Amygdala (tissue), 56 donors: ENCODE measurements around the gene TBX10.
A peak's percentile ranks its signal among the peaks of the same experiment; 100 is the strongest.
"Not testable (repeated sequence)": the region's sequence is repeated elsewhere in the genome, so short reads cannot be mapped to it uniquely, and the experiment has no call there.

ENCODE experiments used
- DNase-seq, 56 donors: peaks; one replicate each; lab custom pipeline; 2025; lab: John Stamatoyannopoulos, UW

TBX10 gene

GRCh38 chr11:67664696-67665540 is 25.4 kb upstream of the TBX10 start:
- no peak for DNase-seq

DNA sequence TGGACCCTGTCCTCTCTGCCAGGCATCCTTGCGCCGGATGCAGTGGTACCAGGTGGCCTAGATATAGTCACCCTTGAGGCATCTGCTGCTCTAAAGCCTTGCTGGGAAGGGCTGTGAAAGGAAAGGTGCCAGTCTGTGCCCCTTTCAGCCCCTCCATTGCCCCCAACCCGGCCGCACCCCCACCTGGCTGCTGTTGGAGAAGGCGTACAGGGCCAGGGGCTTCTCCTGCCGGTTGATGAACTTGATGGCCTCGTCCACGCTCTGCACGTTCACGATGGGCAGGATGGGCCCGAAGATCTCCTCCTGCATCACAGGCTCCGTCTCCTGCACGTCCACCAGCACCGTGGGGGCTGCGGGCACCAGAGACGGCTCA is 24.6 kb upstream of the TBX10 start:
- no peak for DNase-seq

DNA sequence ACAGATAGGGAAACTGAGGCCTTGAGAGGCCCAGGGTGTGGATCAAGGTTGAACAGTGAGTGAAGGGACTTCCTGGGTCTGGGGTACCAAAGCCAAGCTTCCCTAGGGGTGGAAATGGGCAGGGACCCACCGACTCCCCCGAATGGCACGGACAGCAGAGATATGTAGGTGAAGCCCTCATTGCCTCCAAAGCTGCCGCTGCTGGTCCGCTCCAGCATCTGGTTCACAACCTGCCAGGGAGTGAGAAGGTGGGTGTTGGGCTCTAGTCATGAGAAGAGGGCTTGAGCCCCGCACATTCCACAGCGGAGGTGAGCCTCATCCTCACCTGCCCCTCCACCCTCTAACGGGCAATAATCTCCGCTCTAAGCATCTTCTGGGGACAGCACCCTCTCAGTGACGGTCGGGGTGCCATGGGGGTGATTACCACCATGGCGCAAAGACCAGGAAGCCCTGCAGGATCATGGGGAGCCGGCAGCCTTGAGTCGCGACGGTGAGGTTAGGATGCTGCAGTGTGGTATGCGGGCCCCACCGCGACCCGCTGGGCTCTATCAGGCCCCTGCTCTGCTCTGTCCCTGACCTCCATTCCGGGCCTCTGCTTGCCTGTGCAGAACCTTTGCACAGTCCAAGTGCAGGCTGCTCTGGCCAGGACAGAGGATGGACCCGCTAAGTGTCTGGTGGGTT is 24.1 kb upstream of the TBX10 start:
- DNase-seq: no peak

DNA sequence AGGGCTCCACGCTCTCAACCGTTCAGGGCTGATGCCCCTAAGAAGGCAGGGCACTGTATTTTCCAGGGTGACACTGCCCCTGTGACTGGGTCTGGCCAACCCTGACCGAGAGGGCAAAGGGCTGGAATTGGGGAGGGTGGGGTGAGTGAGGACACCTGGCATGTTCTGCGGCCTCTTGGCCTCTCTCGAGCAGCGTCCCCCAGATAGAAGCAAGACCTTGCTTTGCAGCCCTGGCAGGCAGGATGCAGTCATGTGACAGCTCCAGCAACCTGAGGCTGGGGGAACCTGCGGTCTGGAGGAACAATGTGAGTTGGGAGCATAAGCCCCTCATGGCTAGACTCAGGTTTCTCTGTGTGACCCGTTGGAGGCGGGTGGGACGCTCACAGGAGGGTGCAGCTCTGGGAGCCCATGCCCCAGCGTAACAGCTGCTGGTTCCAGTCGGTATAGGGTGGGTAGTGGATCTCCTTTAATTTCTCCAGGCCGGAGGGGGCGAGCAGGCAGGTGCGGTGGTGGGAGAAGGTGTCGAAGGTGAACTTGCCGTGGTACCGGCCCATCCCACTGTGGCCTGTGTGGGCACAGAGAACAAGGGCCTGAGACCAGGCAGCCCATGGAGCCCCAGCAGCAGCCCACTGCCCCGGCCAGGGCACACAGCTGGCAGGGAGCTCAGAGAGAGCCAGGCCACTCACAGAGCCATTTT is 23.4 kb upstream of the TBX10 start:
- DNase-seq: no peak

- no peak for DNase-seq
Observed at GRCh38 chr11:67662142-67662834, 22.7 kb upstream of the TBX10 start.

DNA sequence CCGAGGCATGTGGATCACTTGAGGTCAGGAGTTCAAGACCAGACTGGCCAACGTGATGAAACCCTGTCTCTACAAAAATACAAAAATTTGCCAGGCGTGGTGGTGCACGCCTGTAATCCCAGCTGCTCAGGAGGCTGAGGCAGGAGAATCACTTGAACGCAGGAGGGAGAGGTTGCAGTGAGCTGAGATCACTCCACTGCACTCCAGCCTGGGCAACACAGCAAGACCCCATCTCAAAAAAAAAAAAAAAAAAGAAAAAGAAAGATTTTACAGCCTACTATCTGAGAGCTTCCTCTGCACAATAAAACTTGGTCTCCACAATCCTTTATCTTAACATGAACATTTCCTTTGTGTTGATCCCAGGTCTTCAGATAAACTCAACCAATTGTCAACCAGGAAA is 21.2 kb upstream of the TBX10 start:
- DNase-seq: not testable (repeated sequence)

DNA sequence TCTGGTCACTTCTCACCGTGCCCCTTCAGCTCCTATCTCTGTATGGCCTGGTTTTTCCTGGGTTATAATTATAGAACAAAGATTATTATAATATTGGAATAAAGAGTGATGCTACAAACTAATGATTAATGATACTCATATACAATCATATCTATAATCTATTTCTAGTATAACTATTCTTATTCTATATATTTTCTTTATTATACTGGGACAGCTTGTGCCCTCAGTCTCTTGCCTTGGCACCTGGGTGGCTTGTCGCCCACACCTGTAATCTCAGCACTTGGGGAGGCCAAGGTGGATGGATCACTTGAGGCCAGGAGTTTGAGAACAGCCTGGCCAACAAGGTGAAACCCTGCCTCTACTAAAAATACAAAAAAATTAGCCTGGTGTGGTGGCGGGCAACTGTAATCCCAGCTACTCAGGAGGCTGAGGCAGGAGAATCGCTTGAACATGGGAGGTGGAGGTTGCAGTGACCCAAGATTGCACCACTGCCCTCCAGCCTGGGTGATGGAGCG is 20.1 kb upstream of the TBX10 start:
- DNase-seq: not testable (repeated sequence)

- no peak for DNase-seq
Observed at GRCh38 chr11:67657300-67657699, 17.7 kb upstream of the TBX10 start.

GRCh38 chr11:67656278-67656922 is 16.8 kb upstream of the TBX10 start:
- DNase-seq: no peak

- no peak for DNase-seq
Observed at GRCh38 chr11:67654225-67654624, 14.7 kb upstream of the TBX10 start.

DNA sequence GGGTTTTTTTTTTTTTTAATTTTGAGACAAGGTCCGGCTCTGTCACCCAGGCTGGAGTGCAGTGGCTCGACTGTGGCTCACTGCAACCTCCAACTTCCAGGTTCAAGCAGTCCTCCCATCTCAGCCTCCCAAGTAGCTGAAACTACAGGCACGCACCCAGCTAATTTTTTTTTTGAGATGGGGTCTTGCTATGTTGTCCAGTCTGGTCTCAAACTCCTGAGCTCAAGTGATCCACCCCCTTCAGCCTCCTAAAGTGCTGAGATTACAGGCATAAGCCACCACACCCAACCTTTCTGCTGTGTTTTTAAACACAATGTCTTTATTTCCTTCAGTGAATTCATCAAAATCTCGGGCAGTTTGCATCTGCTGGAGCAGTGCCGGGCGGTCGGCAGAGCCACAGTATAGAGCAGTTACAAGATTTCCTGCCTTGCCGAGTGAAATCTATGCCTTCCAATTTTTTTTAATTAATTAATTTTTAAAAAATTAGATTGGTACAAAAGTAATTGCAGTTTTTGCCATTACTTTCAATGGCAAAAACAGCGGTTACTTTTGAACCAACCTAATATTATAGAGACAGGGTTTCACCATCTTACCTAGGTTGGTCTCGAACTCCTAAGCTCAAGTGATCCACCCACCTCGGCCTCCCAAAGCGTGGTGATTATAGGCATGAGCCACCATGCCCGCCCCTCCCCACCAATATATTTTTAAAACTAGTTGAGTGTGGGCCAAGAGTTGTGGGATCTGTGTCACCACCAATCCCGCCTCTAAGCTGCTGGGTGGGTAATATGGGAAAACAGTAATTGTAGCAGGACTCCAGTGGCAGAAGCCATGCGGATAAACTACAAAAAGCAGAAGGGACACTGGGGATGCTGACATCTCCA is 13.6 kb upstream of the TBX10 start:
- DNase-seq: no peak

DNA sequence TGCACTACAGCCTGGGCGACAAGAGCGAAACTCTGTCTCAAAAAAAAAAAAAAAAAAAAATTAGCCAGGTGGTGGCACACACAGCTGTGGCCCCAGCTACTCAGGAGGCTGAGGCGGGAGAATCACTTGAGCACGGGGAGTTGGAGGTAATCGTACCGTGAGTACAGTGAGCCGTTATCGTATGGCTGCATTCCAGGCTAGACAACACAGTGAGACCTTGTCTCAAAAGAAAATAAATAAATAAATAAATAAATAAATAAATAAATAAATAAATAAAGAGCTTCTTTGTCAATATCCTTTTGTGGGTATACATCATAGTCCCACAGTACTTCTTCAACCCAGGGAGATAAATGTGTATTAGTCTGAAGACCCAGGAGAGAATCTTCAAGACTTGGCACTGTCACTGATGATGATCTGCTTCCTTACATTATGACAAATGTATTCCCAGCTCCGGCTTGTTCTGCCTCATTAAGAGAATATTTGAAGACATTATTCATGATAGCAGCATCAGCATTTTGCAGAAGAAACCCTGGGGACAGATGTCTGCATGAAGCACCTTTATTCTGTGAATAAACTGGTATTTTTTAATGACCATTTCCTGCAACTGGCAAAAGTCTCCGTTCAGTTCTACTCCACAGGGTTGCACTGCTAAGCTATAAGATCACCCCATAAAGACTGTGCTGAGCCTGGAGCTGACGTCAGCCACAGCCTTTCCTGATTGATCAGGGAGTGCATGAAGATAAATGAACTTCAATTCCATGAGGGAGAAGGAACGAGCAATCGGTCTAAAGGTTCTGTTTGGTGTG is 12.6 kb upstream of the TBX10 start:
- peak in 1 of 56 donors; percentile 26 for DNase-seq

GRCh38 chr11:67649634-67650510 is 10.3 kb upstream of the TBX10 start:
- no peak for DNase-seq

- peak in 10 of 56 donors; percentile 5 to 60 (median 22) for DNase-seq
Observed at GRCh38 chr11:67648796-67649613, 9.4 kb upstream of the TBX10 start.

DNA sequence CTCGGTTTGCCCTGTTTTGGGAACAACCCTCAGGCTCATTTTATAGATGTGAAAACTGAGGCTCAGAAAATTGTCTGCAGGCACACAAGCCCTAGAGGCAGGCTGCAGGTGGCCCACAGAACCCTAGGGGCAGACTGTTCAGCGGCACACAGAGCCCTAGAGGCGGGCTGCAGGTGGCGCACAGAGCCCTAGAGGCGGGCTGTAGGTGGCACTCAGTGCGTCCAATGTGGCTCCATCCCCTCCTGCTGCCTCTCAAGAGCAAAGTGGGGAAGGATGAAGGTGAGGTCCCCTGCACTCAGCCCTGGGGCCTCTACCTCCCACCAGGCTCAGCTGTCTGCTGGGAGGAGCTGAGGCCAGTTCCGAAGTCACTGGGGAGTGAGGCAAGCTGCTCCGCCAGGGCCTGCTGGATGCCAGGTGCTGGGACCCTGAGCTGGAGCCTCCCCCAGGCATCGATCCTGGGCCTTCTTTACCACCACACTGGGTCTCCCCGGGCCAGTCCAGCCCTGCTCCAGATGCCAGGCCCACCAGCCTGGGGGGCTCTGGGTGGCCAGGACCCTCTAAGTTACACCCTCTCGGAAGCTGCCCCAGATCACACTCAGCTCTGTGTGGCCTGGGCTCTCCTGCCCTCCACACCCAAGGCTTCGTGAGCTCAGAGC is 8.7 kb upstream of the TBX10 start:
- peak in 1 of 56 donors; percentile 15 for DNase-seq

- no peak for DNase-seq
Observed at GRCh38 chr11:67647471-67647870, 7.9 kb upstream of the TBX10 start.
